Mesodermal cell (in vitro differentiated cells): Measurements from ENCODE around the gene RET.

Experiments used
- H3K27ac ChIP-seq: 2 replicates; pipeline ENCODE4 v1.7.0; 2013; ENCODE audit warnings: mild to moderate bottlenecking, low read depth, low read length, moderate library complexity; ENCODE audit not compliant: severe bottlenecking
- H3K36me3 ChIP-seq: 2 replicates; pipeline ENCODE4 v1.7.1; 2013; ENCODE audit warnings: mild to moderate bottlenecking, low read length, moderate library complexity; ENCODE audit not compliant: control insufficient read depth, insufficient read depth
- H3K4me1 ChIP-seq: one replicate; pipeline ENCODE4 v1.7.1; 2013; ENCODE audit warnings: mild to moderate bottlenecking, low read length; ENCODE audit not compliant: insufficient read depth, control insufficient read depth, poor library complexity, severe bottlenecking
- H3K4me3 ChIP-seq: 2 replicates; pipeline ENCODE4 v1.7.0; 2013; ENCODE audit warnings: low read length, control low read depth, mild to moderate bottlenecking; ENCODE audit not compliant: insufficient read depth, poor library complexity, severe bottlenecking; ENCODE audit errors: extremely low read depth
- H3K9me3 ChIP-seq: 2 replicates; pipeline ENCODE4 v1.7.1; 2013; ENCODE audit warnings: mild to moderate bottlenecking, low read length, moderate library complexity; ENCODE audit not compliant: control insufficient read depth
- WGBS, 2 experiments: methylation state at CpG; one replicate each; pipeline ENCODE4 v1.1.5; 2013; ENCODE audit warnings: missing lambda C conversion rate in 2 of 2; ENCODE audit not compliant: insufficient coverage in 2 of 2; 5-methylcytosine and 5-hydroxymethylcytosine counted together

RET gene

DNA sequence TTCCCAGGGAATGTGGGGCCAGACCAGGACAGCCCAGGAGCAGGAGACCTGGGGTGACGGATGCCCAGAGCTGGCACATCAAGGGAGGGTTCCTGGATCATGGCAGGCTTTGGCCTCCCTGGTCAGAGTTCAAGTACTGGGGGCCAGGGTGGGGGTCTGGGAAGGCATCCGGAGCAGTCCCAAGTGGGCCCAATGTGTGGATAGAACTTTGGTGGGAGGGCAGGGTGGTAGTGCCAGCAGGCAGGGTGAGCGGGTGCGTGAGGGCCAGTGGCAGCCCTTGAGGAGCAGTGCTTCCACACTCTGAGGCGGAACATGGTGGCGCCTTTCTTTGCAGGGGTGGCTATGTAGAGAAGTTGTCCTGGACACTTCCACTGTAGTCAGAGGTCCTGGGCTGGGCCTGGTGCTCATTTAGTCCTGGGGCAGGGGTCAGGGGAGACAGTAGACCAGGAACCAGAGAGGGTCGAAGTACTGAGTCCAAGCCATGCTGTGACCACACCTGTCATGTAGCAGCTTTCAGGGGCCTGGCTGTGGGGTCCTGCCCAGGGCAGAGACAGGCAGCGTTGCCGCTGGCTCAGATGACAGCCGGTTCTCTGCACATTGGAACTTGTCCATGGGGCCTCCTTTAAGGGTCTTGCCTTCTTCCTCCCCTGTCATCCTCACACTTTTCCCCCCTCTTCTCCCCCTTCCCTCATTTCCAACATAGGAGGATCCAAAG lies 39.2 kb downstream of the RET start:
- H3K4me1 ChIP-seq: peaks cover 9% of the 10 kb centered on the region
- 88 to 90% methylated on average over 7 to 10 of the region's 10 CpGs for WGBS, 2 experiments
- no peaks in the 10 kb centered on the region for H3K9me3 ChIP-seq
- H3K27ac ChIP-seq: no peak overlapping the region
- H3K36me3 ChIP-seq: no peaks in the 10 kb centered on the region
- H3K4me3 ChIP-seq: no peak overlapping the region

GRCh38 chr10:43116596-43116995 lies 39.7 kb downstream of the RET start:
- no peak overlapping the region for H3K27ac ChIP-seq
- WGBS, 2 experiments: 91 to 93% methylated on average over 9 to 10 of the region's 10 CpGs
- peaks cover 15% of the 10 kb centered on the region for H3K4me1 ChIP-seq
- no peaks in the 10 kb centered on the region for H3K9me3 ChIP-seq
- H3K4me3 ChIP-seq: no peak overlapping the region
- H3K36me3 ChIP-seq: no peaks in the 10 kb centered on the region

DNA sequence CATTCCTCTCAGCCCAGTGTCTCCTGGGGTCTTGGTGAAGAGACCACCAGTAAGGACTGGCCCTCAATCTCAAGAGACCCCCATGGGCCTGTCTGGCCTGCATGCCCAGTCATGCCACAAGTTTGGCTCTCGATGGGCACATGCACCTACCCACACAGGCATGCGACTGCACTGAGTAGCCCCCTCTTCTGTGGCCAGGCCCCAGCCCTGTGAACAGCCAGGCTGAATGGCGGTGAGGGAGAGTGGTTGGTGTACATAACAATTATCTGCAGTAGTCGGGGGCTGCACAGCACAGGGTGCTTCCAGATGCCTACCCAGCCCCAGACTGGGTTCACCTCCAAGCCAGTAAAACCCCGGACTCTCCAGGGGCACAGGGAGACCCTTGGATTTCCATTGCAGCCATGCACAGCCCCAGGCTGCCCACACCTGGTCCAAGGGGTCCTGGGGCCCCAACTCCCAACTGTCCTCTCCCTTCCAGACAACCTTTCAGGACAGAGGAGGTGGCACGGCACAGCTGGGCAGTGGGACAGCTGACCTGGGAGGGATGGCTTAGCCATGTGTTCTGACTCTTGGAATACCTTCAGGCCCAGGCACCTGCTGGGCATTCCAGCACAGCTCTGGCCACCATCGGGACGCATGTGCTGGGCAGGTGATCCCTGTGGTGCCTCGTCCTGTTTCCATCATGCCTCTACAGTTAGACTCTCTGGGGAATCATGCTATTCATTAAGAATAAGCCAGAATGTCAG lies 40.3 kb downstream of the RET start:
- no peaks in the 10 kb centered on the region for H3K9me3 ChIP-seq
- no peak overlapping the region for H3K27ac ChIP-seq
- WGBS, 2 experiments: 82 to 86% methylated on average over 7 to 8 of the region's 9 CpGs
- H3K4me3 ChIP-seq: no peak overlapping the region
- H3K36me3 ChIP-seq: no peaks in the 10 kb centered on the region
- peaks cover 19% of the 10 kb centered on the region for H3K4me1 ChIP-seq

GRCh38 chr10:43117777-43118583 lies 41.1 kb downstream of the RET start:
- Histone ChIP-seq H3K9me3 (no peaks in the 10 kb centered on the region), H3K36me3 (no peaks in the 10 kb centered on the region), H3K4me3 (no peak overlapping the region), H3K4me1 (peaks cover 19% of the 10 kb centered on the region), H3K27ac (no peak overlapping the region)
- WGBS, 2 experiments: 91 to 93% methylated on average over 16 to 18 of the region's 18 CpGs

GRCh38 chr10:43118631-43119415 lies 42.0 kb downstream of the RET start:
- no peak overlapping the region for H3K27ac ChIP-seq
- H3K9me3 ChIP-seq: no peaks in the 10 kb centered on the region
- H3K4me3 ChIP-seq: no peak overlapping the region
- 86 to 88% methylated on average over 13 to 19 of the region's 19 CpGs for WGBS, 2 experiments
- no peaks in the 10 kb centered on the region for H3K36me3 ChIP-seq
- H3K4me1 ChIP-seq: peaks cover 19% of the 10 kb centered on the region

DNA sequence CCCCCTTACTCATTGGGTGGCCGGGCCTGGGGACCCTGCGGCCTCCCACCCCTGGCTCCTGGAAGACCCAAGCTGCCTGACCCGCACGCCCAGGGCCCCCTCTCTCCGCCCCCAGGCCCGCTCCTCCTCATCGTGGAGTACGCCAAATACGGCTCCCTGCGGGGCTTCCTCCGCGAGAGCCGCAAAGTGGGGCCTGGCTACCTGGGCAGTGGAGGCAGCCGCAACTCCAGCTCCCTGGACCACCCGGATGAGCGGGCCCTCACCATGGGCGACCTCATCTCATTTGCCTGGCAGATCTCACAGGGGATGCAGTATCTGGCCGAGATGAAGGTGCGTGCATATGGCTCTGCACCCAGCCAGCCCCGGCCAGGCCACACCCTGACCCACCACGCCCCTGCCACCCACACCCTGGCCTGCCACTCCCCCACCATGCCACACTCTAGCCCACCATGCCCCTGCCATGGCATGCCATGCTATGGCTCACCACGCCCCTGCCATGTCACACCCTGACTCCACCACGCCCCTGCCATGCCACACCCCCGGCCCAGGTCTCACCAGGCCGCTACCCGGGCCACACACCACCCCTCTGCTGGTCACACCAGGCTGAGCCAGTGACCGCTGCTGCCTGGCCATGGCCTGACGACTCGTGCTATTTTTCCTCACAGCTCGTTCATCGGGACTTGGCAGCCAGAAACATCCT lies 42.7 kb downstream of the RET start:
- no peak overlapping the region for H3K4me3 ChIP-seq
- H3K36me3 ChIP-seq: no peaks in the 10 kb centered on the region
- peaks cover 19% of the 10 kb centered on the region for H3K4me1 ChIP-seq
- WGBS, 2 experiments: 89 to 93% methylated on average over 30 of the region's 31 CpGs
- H3K27ac ChIP-seq: no peak overlapping the region
- H3K9me3 ChIP-seq: no peaks in the 10 kb centered on the region

DNA sequence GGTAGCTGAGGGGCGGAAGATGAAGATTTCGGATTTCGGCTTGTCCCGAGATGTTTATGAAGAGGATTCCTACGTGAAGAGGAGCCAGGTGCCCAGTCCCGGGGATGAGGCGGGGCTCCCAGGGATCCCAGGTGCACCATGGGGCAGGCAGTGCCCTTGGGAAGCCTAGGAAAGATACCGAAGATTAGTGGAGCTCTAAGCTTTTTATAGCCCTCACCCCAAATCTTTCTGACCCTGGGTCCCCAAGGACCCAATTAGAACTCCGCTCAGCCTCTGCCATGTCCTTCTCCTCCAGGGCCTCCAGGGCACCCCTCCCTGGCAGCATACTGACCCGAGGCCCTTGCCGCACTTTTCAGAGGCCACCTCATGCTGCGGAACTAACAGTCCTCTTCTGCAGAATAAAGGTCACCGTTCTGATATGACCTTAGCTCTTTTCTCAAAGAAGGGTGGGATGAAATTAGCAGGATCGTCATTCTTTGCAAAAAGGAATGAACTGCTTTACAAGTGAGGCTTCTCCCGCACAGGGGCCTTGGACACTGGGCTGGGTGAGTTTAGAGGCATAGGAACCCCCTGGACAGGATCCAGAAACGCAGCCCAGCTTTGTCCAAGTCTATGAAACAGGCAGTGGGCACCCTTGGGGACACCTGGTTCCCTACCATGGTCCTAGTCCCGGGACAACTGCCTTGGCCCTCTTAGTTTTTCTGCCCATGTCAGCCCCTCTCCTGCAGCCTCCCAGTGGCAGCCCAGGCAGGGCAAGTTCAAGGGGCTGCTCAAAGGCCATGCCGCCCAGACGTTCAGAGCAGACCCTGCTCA lies 43.5 kb downstream of the RET start:
- H3K9me3 ChIP-seq: no peaks in the 10 kb centered on the region
- 86 to 90% methylated on average over 17 to 18 of the region's 19 CpGs for WGBS, 2 experiments
- H3K27ac ChIP-seq: peak overlapping the region; percentile 41
- peaks cover 19% of the 10 kb centered on the region for H3K4me1 ChIP-seq
- no peak overlapping the region for H3K4me3 ChIP-seq
- H3K36me3 ChIP-seq: no peaks in the 10 kb centered on the region

DNA sequence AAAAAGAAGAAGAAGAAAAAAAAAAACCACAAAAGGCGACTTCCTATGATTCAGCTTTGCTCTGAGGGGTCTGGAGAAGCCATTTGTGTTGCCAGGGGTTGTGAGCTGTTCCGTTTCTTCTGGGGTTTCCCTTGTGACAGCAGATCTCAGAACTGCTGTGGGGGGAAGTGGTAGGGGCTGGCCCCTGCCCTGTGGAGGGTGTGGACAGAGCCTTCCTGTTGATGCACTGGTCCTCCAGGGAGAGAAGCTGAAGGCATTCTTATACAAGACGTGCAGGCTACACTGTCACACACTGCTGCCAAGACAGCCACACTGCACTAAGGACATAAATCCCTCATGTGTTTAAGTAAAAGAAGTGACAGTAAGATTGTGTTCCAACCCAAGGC lies 44.1 kb downstream of the RET start:
- H3K9me3 ChIP-seq: no peaks in the 10 kb centered on the region
- H3K4me3 ChIP-seq: no peak overlapping the region
- 74% methylated on average over 3 of the region's 3 CpGs; no CpG with 5 or more reads in 1 of the 2 experiments for WGBS, 2 experiments

GRCh38 chr10:43121444-43121843 lies 44.6 kb downstream of the RET start:
- Histone ChIP-seq H3K27ac (no peak overlapping the region), H3K36me3 (no peaks in the 10 kb centered on the region), H3K4me3 (no peak overlapping the region), H3K4me1 (peaks cover 19% of the 10 kb centered on the region), H3K9me3 (no peaks in the 10 kb centered on the region)
- 78 to 93% methylated on average over 1 of the region's 1 CpG for WGBS, 2 experiments

More for the DNA sequence above, 44.1 kb downstream of the RET start:
- Histone ChIP-seq H3K36me3 (no peaks in the 10 kb centered on the region), H3K27ac (peak overlapping the region; percentile 41), H3K4me1 (peaks cover 19% of the 10 kb centered on the region)
